Measurements from ENCODE around the gene CDCP2. TPM values are rescaled to one million over a fixed set of nuclear protein-coding genes. Genes with fewer than 3 reads are reported as not detected.
"Not testable (repeated sequence)": the region's sequence is repeated elsewhere in the genome, so short reads cannot be mapped to it uniquely, and the experiment has no call there.

The CDCP2 gene
- total RNA-seq, 1 donor from 2014 or later, result not detected

- Mint-ChIP-seq H3K27ac (ENCODE audit: unreplicated experiment) (no peak overlapping the region), H3K27me3 (ENCODE audit: unreplicated experiment) (peaks cover 3% of the 10 kb centered on the region), H3K36me3 (ENCODE audit: unreplicated experiment) (no peaks in the 10 kb centered on the region), H3K4me3 (ENCODE audit: unreplicated experiment) (no peak overlapping the region), H3K9me3 (ENCODE audit: unreplicated experiment) (peaks cover 3% of the 10 kb centered on the region), H3K4me1 (ENCODE audit: low read depth, unreplicated experiment) (peaks cover 5% of the 10 kb centered on the region)
- DNase-seq, result no peak
- TF ChIP-seq CTCF (IDR thresholded peaks at IDR 0.05; ENCODE audit: partially characterized antibody, unreplicated experiment), result no peak
These were observed 53.7 kb downstream of the CDCP2 start for GRCh38 chr1:54099061-54099610.

- peaks cover 2% of the 10 kb centered on the region for H3K27me3 Mint-ChIP-seq (ENCODE audit: unreplicated experiment)
- no peak for TF ChIP-seq CTCF (IDR thresholded peaks at IDR 0.05; ENCODE audit: partially characterized antibody, unreplicated experiment)
- no peak overlapping the region for H3K4me3 Mint-ChIP-seq (ENCODE audit: unreplicated experiment)
- H3K4me1 Mint-ChIP-seq (ENCODE audit: low read depth, unreplicated experiment), result peaks cover 5% of the 10 kb centered on the region
- H3K9me3 Mint-ChIP-seq (ENCODE audit: unreplicated experiment), result peaks cover 3% of the 10 kb centered on the region
- H3K36me3 Mint-ChIP-seq (ENCODE audit: unreplicated experiment), result no peaks in the 10 kb centered on the region
- no peak for DNase-seq
- H3K27ac Mint-ChIP-seq (ENCODE audit: unreplicated experiment), result no peak overlapping the region
These were observed 55.9 kb downstream of the CDCP2 start for GRCh38 chr1:54096877-54097240.

- Mint-ChIP-seq H3K4me1 (ENCODE audit: low read depth, unreplicated experiment) (peaks cover 5% of the 10 kb centered on the region), H3K4me3 (ENCODE audit: unreplicated experiment) (no peak overlapping the region), H3K36me3 (ENCODE audit: unreplicated experiment) (no peaks in the 10 kb centered on the region), H3K27me3 (ENCODE audit: unreplicated experiment) (peaks cover 2% of the 10 kb centered on the region), H3K9me3 (ENCODE audit: unreplicated experiment) (peaks cover 3% of the 10 kb centered on the region), H3K27ac (ENCODE audit: unreplicated experiment) (no peak overlapping the region)
- no peak for TF ChIP-seq CTCF (IDR thresholded peaks at IDR 0.05; ENCODE audit: partially characterized antibody, unreplicated experiment)
- DNase-seq, result no peak
These were observed 56.4 kb downstream of the CDCP2 start for GRCh38 chr1:54096227-54096876.

GRCh38 chr1:54095546-54096226 lies 57.1 kb downstream of the CDCP2 start:
- Mint-ChIP-seq H3K9me3 (ENCODE audit: unreplicated experiment) (peaks cover 3% of the 10 kb centered on the region), H3K36me3 (ENCODE audit: unreplicated experiment) (no peaks in the 10 kb centered on the region), H3K4me1 (ENCODE audit: low read depth, unreplicated experiment) (peaks cover 5% of the 10 kb centered on the region), H3K27me3 (ENCODE audit: unreplicated experiment) (peaks cover 2% of the 10 kb centered on the region), H3K27ac (ENCODE audit: unreplicated experiment) (no peak overlapping the region), H3K4me3 (ENCODE audit: unreplicated experiment) (no peak overlapping the region)
- TF ChIP-seq CTCF (IDR thresholded peaks at IDR 0.05; ENCODE audit: partially characterized antibody, unreplicated experiment), result no peak
- DNase-seq, result no peak

- DNase-seq; H3K27me3 Mint-ChIP-seq (ENCODE audit: unreplicated experiment); H3K27ac Mint-ChIP-seq (ENCODE audit: unreplicated experiment); H3K36me3 Mint-ChIP-seq (ENCODE audit: unreplicated experiment); H3K4me1 Mint-ChIP-seq (ENCODE audit: low read depth, unreplicated experiment); H3K9me3 Mint-ChIP-seq (ENCODE audit: unreplicated experiment); H3K4me3 Mint-ChIP-seq (ENCODE audit: unreplicated experiment): not testable (repeated sequence)
These were observed 58.1 kb downstream of the CDCP2 start for GRCh38 chr1:54094730-54095105.

All from glutamatergic neuron (in vitro differentiated cells).